HEK293T (cell line): Measurements from ENCODE around the gene TNFSF9.
A peak's percentile ranks its signal among the peaks of the same experiment; 100 is the strongest.
"Not testable (repeated sequence)": the region's sequence is repeated elsewhere in the genome, so short reads cannot be mapped to it uniquely, and the experiment has no call there.

Experiments used
- CTCF ChIA-PET: fragments of 350-600 bp; formaldehyde crosslinking; extraction: SDS; loops from one replicate; lab custom pipeline; 2021; ENCODE audit warnings: antibody characterized with exemption, inconsistent platforms; lab: Yijun Ruan, JAX
- POLR2A ChIA-PET: fragments of 350-600 bp; formaldehyde crosslinking; extraction: SDS; loops from one replicate; lab custom pipeline; 2020; ENCODE audit warnings: antibody characterized with exemption, inconsistent platforms; lab: Yijun Ruan, JAX
- DNase-seq: peaks from one replicate; pipeline ENCODE4 v3.0.0; 2012; ENCODE audit warnings: mixed read lengths; ENCODE audit errors: extremely low spot score
- ARNT ChIP-seq: fragments of 450-650 bp; IDR thresholded peaks from 2 replicates; pipeline ENCODE4 v1.6.1; 2017; ENCODE audit warnings: mild to moderate bottlenecking
- BHLHE40 ChIP-seq: fragments of 450-650 bp; IDR thresholded peaks from 2 replicates; pipeline ENCODE4 v1.6.1; 2016; ENCODE audit warnings: mild to moderate bottlenecking, moderate library complexity, borderline replicate concordance
- CTBP1 ChIP-seq: fragments of 450-650 bp; IDR thresholded peaks from 2 replicates; pipeline ENCODE4 v1.6.1; 2016; ENCODE audit warnings: borderline replicate concordance
- ELF4 ChIP-seq: fragments of 450-650 bp; IDR thresholded peaks from 2 replicates; pipeline ENCODE4 v1.6.1; 2017; ENCODE audit warnings: antibody characterized with exemption
- FOXA1 ChIP-seq: fragments of 450-650 bp; IDR thresholded peaks from 2 replicates; pipeline ENCODE4 v1.6.1; 2016; ENCODE audit warnings: mild to moderate bottlenecking
- FOXK2 ChIP-seq: fragments of 450-650 bp; IDR thresholded peaks from 2 replicates; pipeline ENCODE4 v1.6.1; 2016; ENCODE audit warnings: mild to moderate bottlenecking
- FOXM1 ChIP-seq: fragments of 450-650 bp; IDR thresholded peaks from 2 replicates; pipeline ENCODE4 v1.6.1; 2017; ENCODE audit warnings: mild to moderate bottlenecking, borderline replicate concordance
- HDGF ChIP-seq: fragments of 450-650 bp; IDR thresholded peaks from 2 replicates; pipeline ENCODE4 v1.6.1; 2017; ENCODE audit warnings: antibody characterized with exemption, borderline replicate concordance
- L3MBTL2 ChIP-seq: fragments of 450-650 bp; conservative IDR thresholded peaks from 2 replicates; pipeline ENCODE4 v1.6.1; 2016; ENCODE audit warnings: mild to moderate bottlenecking
- LEF1 ChIP-seq: fragments of 450-650 bp; IDR thresholded peaks from 2 replicates; pipeline ENCODE4 v1.6.1; 2017; ENCODE audit warnings: mild to moderate bottlenecking, borderline replicate concordance
- NFRKB ChIP-seq: fragments of 450-650 bp; IDR thresholded peaks from 2 replicates; pipeline ENCODE4 v1.6.1; 2016; ENCODE audit warnings: mild to moderate bottlenecking, moderate library complexity
- PKNOX1 ChIP-seq: fragments of 450-650 bp; IDR thresholded peaks from 2 replicates; pipeline ENCODE4 v1.6.1; 2016
- SP1 ChIP-seq: fragments of 450-650 bp; IDR thresholded peaks from 2 replicates; pipeline ENCODE4 v1.6.1; 2017
- SUZ12 ChIP-seq: fragments of 450-650 bp; IDR thresholded peaks from 2 replicates; pipeline ENCODE4 v1.6.1; 2016; ENCODE audit warnings: mild to moderate bottlenecking
- TARDBP ChIP-seq: fragments of 450-650 bp; IDR thresholded peaks from 2 replicates; pipeline ENCODE4 v1.6.1; 2016
- ZNF384 ChIP-seq: fragments of 450-650 bp; IDR thresholded peaks from 2 replicates; pipeline ENCODE4 v1.6.1; 2016

Gene TNFSF9

GRCh38 chr19:6573350-6573749, 42.5 kb downstream of the TNFSF9 start:
- CTCF ChIA-PET, result no interaction called here
- TF ChIP-seq ZNF384 (no peak), FOXM1 (no peak), ELF4 (no peak), TARDBP (no peak), HDGF (no peak), ARNT (no peak), SUZ12 (no peak), LEF1 (no peak), SP1 (no peak), BHLHE40 (no peak), FOXK2 (no peak), NFRKB (no peak), CTBP1 (no peak), FOXA1 (no peak), PKNOX1 (no peak), L3MBTL2 (no peak)
- POLR2A ChIA-PET, result no interaction called here
- DNase-seq, result no peak

- ChIA-PET POLR2A (interaction anchor here (0.6 kb wide), 1 partner anchor 46 kb away, joined by 3 read pairs; the partner anchor contains the start of gene TNFSF9), CTCF (no interaction called here)
- no peak for DNase-seq
- peak; percentile 28; the same call in 1 of the 2 replicates for TF ChIP-seq PKNOX1
- TF ChIP-seq HDGF, result no peak
Measured at GRCh38 chr19:6576869-6577475, 46.1 kb downstream of the TNFSF9 start.

- TF ChIP-seq FOXK2, result no peak
- no peak for TF ChIP-seq L3MBTL2
- TF ChIP-seq TARDBP, result no peak
- no peak for DNase-seq
- POLR2A ChIA-PET, result interaction anchor here (0.6 to 1.1 kb wide), 2 partner anchors 47 to 160 kb away, joined by 3 read pairs; partner anchors contain the start of gene TNFSF9
- CTCF ChIA-PET, result no interaction called here
Measured at GRCh38 chr19:6577476-6578125, 46.8 kb downstream of the TNFSF9 start.

GRCh38 chr19:6579450-6580178, 48.8 kb downstream of the TNFSF9 start:
- ChIA-PET CTCF (no interaction called here), POLR2A (no interaction called here)
- DNase-seq, result no peak

GRCh38 chr19:6580313-6580712, 49.5 kb downstream of the TNFSF9 start:
- ChIA-PET POLR2A (no interaction called here), CTCF (no interaction called here)
- no peak for DNase-seq
- TF ChIP-seq L3MBTL2, result no peak
- no peak for TF ChIP-seq FOXA1
- no peak for TF ChIP-seq PKNOX1
- no peak for TF ChIP-seq LEF1
- no peak for TF ChIP-seq SP1
- no peak for TF ChIP-seq ELF4
- TF ChIP-seq FOXK2, result no peak
- TF ChIP-seq TARDBP, result no peak
- TF ChIP-seq HDGF, result no peak
- TF ChIP-seq BHLHE40, result no peak
- no peak for TF ChIP-seq ZNF384
- no peak for TF ChIP-seq ARNT
- TF ChIP-seq FOXM1, result no peak
- TF ChIP-seq SUZ12, result no peak

More at GRCh38 chr19:6579450-6580178, 48.8 kb downstream of the TNFSF9 start:
- no peak for TF ChIP-seq FOXK2
- no peak for TF ChIP-seq CTBP1

- CTCF ChIA-PET, result interaction anchor here (0.6 kb wide), 1 partner anchor 78 kb away, joined by 3 read pairs; no protein-coding TSS in a partner anchor
- POLR2A ChIA-PET, DNase-seq: not testable (repeated sequence)
Measured at GRCh38 chr19:6582515-6583484, 52.0 kb downstream of the TNFSF9 start.
